Effector memory CD8-positive, alpha-beta T cell (primary cell): ENCODE data around the gene MYO16.

Experiments used
- ATAC-seq: fragments of 150-1000 bp; cut with Tn5 transposase; replicated peaks from 2 replicates; pipeline ENCODE4 v1.10.0; 2021; ENCODE audit warnings: mild to moderate bottlenecking, moderate library complexity
- DNase-seq, 3 experiments: peaks; one replicate each; pipeline ENCODE4 v3.0.0; 2021
- H3K27ac Mint-ChIP-seq, 2 donors: one replicate each; pipeline ENCODE4 v1.8.0; 2022; ENCODE audit warnings: mild to moderate bottlenecking in 2 of 2, mixed read lengths in 2 of 2, moderate library complexity in 2 of 2
- H3K27me3 Mint-ChIP-seq, 2 donors: one replicate each; pipeline ENCODE4 v1.8.0; 2022; ENCODE audit warnings: mixed read lengths in 2 of 2
- H3K36me3 Mint-ChIP-seq: one replicate; pipeline ENCODE4 v1.8.0; 2022; ENCODE audit warnings: mild to moderate bottlenecking, moderate library complexity, mixed read lengths; ENCODE audit not compliant: insufficient read depth
- H3K4me1 Mint-ChIP-seq, 2 donors: one replicate each; pipeline ENCODE4 v1.8.0; 2022; ENCODE audit warnings: low read depth in 2 of 2, mixed read lengths in 2 of 2
- H3K4me3 Mint-ChIP-seq, 2 donors: one replicate each; pipeline ENCODE4 v1.8.0; 2022; ENCODE audit warnings: mild to moderate bottlenecking in 2 of 2, mixed read lengths in 2 of 2, moderate library complexity in 2 of 2
- H3K9me3 Mint-ChIP-seq, 2 donors: one replicate each; pipeline ENCODE4 v1.8.0; 2022; ENCODE audit warnings: mixed read lengths in 2 of 2

MYO16 gene

DNA sequence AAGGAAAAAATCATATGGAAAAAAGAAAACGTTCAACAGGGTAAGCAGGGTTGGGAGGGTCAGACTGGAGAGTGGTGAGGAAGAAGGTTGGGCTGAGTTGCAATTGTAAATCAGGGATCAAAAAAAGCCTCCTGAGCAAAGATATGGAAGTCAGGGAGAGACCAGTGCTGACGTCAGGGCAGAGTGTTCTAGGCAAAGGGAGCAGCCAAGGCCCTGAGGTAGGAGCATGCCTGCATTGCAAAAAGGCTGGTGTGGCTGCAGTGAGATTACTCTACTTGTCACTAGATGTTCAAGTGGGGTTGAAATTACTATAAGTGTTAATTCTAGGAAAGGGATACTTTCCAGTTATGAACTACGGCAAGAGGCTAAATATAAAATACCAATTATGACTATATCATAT lies 562.0 kb downstream of the MYO16 start:
- peaks cover 5 to 12% of the 10 kb centered on the region in 2 donors for H3K9me3 Mint-ChIP-seq
- no peaks in the 10 kb centered on the region for H3K4me1 Mint-ChIP-seq
- H3K27me3 Mint-ChIP-seq = no peaks in the 10 kb centered on the region
- no peak for ATAC-seq
- H3K36me3 Mint-ChIP-seq = no peaks in the 10 kb centered on the region
- H3K4me3 Mint-ChIP-seq = no peak overlapping the region
- H3K27ac Mint-ChIP-seq = no peak overlapping the region
- no peak for DNase-seq

GRCh38 chr13:109192306-109192705 lies 562.9 kb downstream of the MYO16 start:
- Mint-ChIP-seq H3K4me3 (no peak overlapping the region), H3K27ac (no peak overlapping the region), H3K27me3 (no peaks in the 10 kb centered on the region), H3K9me3 (peaks cover 5 to 12% of the 10 kb centered on the region in 2 donors), H3K4me1 (no peaks in the 10 kb centered on the region), H3K36me3 (no peaks in the 10 kb centered on the region)
- DNase-seq (no peak), ATAC-seq (no peak)

DNA sequence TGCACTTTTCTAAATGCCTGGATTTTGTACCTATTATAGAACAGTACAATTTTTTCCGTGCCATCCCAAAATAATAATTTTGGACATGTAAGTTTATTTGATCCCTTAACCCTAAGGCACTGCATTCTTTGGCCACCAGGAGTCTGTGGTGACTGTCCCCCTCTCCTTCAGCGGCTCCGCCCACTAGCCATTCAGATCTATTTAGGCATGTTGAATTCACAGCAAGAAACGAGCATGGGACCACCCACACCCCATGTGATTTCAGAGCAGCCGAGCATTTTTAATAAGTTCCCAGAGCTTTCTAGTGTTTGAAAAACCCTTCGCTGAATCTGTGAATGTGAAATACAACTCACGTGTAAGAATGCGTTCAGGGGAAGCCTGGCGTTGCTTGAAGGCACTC lies 567.5 kb downstream of the MYO16 start:
- no peaks in the 10 kb centered on the region for H3K4me1 Mint-ChIP-seq
- no peaks in the 10 kb centered on the region for H3K36me3 Mint-ChIP-seq

DNA sequence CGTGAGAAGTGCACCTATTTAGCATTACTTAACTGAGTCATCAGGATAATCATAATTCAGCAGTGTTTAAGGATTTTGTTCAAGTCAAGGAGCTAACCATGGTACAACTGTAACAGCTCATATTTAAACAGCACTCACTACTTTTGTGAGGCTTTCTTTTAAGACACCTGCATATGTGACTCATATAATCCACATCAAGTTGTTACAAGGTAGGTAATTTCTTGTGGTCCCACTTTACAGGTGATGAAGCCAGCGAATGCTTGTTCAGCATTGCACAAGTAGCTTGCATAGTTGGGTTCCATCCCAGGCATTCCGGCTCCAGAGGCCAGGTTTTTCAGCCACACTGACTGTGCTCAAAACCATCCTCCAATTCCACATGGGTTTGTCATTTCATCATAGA lies 569.2 kb downstream of the MYO16 start:
- H3K4me3 Mint-ChIP-seq = no peak overlapping the region
- H3K9me3 Mint-ChIP-seq = peaks cover 6% of the 10 kb centered on the region in 2 donors
- DNase-seq = no peak
- H3K4me1 Mint-ChIP-seq = no peaks in the 10 kb centered on the region
- H3K27ac Mint-ChIP-seq = no peak overlapping the region
- no peak for ATAC-seq
- H3K36me3 Mint-ChIP-seq = no peaks in the 10 kb centered on the region
- no peaks in the 10 kb centered on the region for H3K27me3 Mint-ChIP-seq

More for the DNA sequence above, 567.5 kb downstream of the MYO16 start:
- Mint-ChIP-seq H3K4me3 (no peak overlapping the region), H3K27ac (no peak overlapping the region), H3K27me3 (no peaks in the 10 kb centered on the region), H3K9me3 (peaks cover 6% of the 10 kb centered on the region in 2 donors)
- no peak for DNase-seq
- no peak for ATAC-seq

- no peak overlapping the region for H3K27ac Mint-ChIP-seq
- ATAC-seq (no peak), DNase-seq (no peak)
- H3K9me3 Mint-ChIP-seq = peaks cover 5 to 6% of the 10 kb centered on the region in 2 donors
- H3K4me3 Mint-ChIP-seq = no peak overlapping the region
- no peaks in the 10 kb centered on the region for H3K36me3 Mint-ChIP-seq
- no peaks in the 10 kb centered on the region for H3K4me1 Mint-ChIP-seq
- H3K27me3 Mint-ChIP-seq = no peaks in the 10 kb centered on the region
These were observed 569.9 kb downstream of the MYO16 start for GRCh38 chr13:109199280-109199679.

GRCh38 chr13:109200556-109200955 lies 571.1 kb downstream of the MYO16 start:
- H3K4me3 Mint-ChIP-seq = no peak overlapping the region
- no peaks in the 10 kb centered on the region for H3K4me1 Mint-ChIP-seq
- H3K27ac Mint-ChIP-seq = no peak overlapping the region
- no peak for DNase-seq
- H3K36me3 Mint-ChIP-seq = no peaks in the 10 kb centered on the region
- H3K27me3 Mint-ChIP-seq = no peaks in the 10 kb centered on the region
- peaks cover 6 to 7% of the 10 kb centered on the region in 2 donors for H3K9me3 Mint-ChIP-seq
- no peak for ATAC-seq

DNA sequence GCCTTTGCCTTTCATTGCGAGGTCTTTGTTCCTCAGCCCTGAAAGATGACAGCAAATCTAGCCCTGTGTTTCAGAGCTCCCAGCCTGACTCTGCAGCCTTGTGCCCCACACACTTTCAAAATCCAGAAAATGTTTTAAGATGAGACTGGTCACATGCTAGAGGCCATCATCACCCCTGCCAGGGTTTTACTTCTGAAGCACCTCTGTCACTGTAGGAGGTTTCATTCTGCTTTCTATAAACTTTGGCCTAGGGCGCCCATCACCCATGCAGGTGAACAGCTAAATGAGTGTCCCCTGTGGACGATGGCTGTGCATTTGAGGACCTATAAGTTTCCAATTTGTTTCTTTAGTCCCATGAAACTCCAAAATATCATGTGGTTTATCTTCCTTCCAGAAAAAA lies 574.2 kb downstream of the MYO16 start:
- no peak for DNase-seq
- no peak for ATAC-seq

DNA sequence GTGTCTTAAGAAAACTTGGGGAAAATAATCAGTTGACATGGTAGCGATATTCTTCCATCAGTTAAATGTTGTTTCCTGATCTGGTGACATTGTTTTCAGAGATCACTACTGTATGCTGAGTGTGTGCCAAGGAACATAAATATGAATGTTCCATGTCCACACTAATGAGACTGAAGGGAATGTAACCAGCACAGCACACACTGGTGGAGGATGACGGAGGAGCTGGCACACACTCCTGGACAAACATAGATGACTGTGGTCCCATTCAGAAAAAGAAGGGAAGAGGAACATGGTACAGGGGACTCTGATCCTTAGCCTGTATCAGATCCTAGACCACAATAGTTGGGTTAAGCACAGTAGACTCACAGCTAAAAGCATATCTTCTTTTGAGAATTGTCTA lies 574.8 kb downstream of the MYO16 start:
- no peak overlapping the region for H3K27ac Mint-ChIP-seq
- H3K9me3 Mint-ChIP-seq = peaks cover 5 to 6% of the 10 kb centered on the region in 2 donors
- no peaks in the 10 kb centered on the region for H3K36me3 Mint-ChIP-seq
- H3K4me3 Mint-ChIP-seq = no peak overlapping the region
- ATAC-seq (no peak), DNase-seq (no peak)
- H3K4me1 Mint-ChIP-seq = no peaks in the 10 kb centered on the region
- no peaks in the 10 kb centered on the region for H3K27me3 Mint-ChIP-seq

More for the DNA sequence above, 574.2 kb downstream of the MYO16 start:
- H3K9me3 Mint-ChIP-seq = peaks cover 5 to 6% of the 10 kb centered on the region in 2 donors
- no peak overlapping the region for H3K4me3 Mint-ChIP-seq
- no peaks in the 10 kb centered on the region for H3K4me1 Mint-ChIP-seq
- no peak overlapping the region for H3K27ac Mint-ChIP-seq
- H3K27me3 Mint-ChIP-seq = no peaks in the 10 kb centered on the region
- no peaks in the 10 kb centered on the region for H3K36me3 Mint-ChIP-seq

GRCh38 chr13:109204657-109205056 lies 575.2 kb downstream of the MYO16 start:
- H3K4me3 Mint-ChIP-seq = no peak overlapping the region
- peaks cover 5 to 6% of the 10 kb centered on the region in 2 donors for H3K9me3 Mint-ChIP-seq
- DNase-seq (no peak), ATAC-seq (no peak)
- H3K27ac Mint-ChIP-seq = no peak overlapping the region
- no peaks in the 10 kb centered on the region for H3K36me3 Mint-ChIP-seq
- no peaks in the 10 kb centered on the region for H3K27me3 Mint-ChIP-seq
- no peaks in the 10 kb centered on the region for H3K4me1 Mint-ChIP-seq

GRCh38 chr13:109205315-109205714 lies 575.9 kb downstream of the MYO16 start:
- H3K9me3 Mint-ChIP-seq = peaks cover 5 to 6% of the 10 kb centered on the region in 2 donors
- no peak for ATAC-seq
- no peaks in the 10 kb centered on the region for H3K36me3 Mint-ChIP-seq

GRCh38 chr13:109206616-109207015 lies 577.2 kb downstream of the MYO16 start:
- ATAC-seq (no peak), DNase-seq (no peak)
- H3K27ac Mint-ChIP-seq = no peak overlapping the region
- no peaks in the 10 kb centered on the region for H3K36me3 Mint-ChIP-seq
- no peaks in the 10 kb centered on the region for H3K27me3 Mint-ChIP-seq
- H3K4me3 Mint-ChIP-seq = no peak overlapping the region
- no peaks in the 10 kb centered on the region for H3K4me1 Mint-ChIP-seq
- peaks cover 0 to 7% of the 10 kb centered on the region in 2 donors for H3K9me3 Mint-ChIP-seq

More at GRCh38 chr13:109205315-109205714, 575.9 kb downstream of the MYO16 start:
- Mint-ChIP-seq H3K4me1 (no peaks in the 10 kb centered on the region), H3K4me3 (no peak overlapping the region), H3K27me3 (no peaks in the 10 kb centered on the region), H3K27ac (no peak overlapping the region)
- no peak for DNase-seq

DNA sequence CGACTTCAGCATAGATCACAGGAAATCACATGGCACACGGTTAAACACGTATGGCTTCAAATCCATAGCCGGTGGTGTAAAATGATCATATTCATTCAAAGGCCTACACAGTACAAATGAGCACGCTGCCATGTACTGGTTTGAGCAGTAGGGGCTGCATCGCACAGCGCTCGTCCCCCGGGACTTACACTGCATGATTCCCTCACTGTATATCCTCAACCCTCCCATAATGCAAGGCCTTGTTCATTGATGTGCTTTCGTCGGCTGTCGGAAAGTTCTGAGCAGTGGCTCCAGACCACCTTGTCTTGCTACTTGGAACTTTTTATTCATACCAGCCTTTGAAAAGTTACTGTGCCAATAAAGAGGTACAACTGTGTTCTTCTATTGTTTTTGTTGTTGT lies 578.2 kb downstream of the MYO16 start:
- H3K27me3 Mint-ChIP-seq = no peaks in the 10 kb centered on the region
- no peak overlapping the region for H3K27ac Mint-ChIP-seq
- no peak for DNase-seq
- H3K4me3 Mint-ChIP-seq = no peak overlapping the region
- no peaks in the 10 kb centered on the region for H3K4me1 Mint-ChIP-seq
- no peaks in the 10 kb centered on the region for H3K36me3 Mint-ChIP-seq
- peaks cover 0 to 4% of the 10 kb centered on the region in 2 donors for H3K9me3 Mint-ChIP-seq
- ATAC-seq = no peak

DNA sequence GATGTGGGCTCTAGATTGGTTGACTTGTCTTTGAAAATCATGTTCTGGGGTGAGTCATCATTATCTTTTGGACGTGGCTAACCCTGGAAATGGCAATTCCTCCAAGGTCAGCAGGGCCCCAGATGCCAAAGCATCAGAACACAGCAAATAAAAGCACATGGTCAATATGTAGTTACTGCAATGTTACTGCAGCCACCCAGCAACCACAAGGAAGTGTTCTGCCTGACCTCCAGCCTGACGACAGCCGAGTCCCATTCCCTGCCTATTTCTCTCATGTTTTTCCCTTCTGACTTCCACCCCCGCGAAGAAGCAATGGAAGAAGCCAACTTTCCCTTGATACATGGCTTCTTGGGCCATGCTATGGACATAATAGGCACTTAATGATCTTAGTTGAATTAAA lies 579.1 kb downstream of the MYO16 start:
- no peak for ATAC-seq
- Mint-ChIP-seq H3K36me3 (no peaks in the 10 kb centered on the region), H3K4me3 (no peak overlapping the region), H3K4me1 (no peaks in the 10 kb centered on the region), H3K27me3 (no peaks in the 10 kb centered on the region), H3K27ac (no peak overlapping the region), H3K9me3 (peaks cover 0 to 4% of the 10 kb centered on the region in 2 donors)
- DNase-seq = no peak

DNA sequence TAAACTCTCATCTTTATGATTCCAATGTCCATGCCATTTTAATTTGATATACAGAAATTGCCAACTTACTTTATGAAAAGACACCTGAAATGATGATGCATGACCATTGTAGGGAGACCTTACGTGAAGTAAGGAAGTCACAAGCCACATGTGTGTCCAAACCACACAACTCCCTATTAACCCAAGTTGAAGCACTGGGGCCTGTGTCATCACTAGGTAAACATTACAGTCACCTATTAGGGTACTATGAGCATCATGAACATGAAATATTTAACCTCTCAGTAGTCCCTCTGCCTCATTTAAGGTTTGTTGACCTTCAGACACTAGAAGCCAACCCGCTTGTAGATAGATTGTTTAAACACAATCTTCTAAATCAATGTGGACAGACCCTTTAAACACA lies 580.1 kb downstream of the MYO16 start:
- DNase-seq (no peak), ATAC-seq (no peak)
- Mint-ChIP-seq H3K4me1 (no peaks in the 10 kb centered on the region), H3K4me3 (no peak overlapping the region), H3K9me3 (peaks cover 0 to 4% of the 10 kb centered on the region in 2 donors), H3K27ac (no peak overlapping the region), H3K27me3 (no peaks in the 10 kb centered on the region), H3K36me3 (no peaks in the 10 kb centered on the region)

DNA sequence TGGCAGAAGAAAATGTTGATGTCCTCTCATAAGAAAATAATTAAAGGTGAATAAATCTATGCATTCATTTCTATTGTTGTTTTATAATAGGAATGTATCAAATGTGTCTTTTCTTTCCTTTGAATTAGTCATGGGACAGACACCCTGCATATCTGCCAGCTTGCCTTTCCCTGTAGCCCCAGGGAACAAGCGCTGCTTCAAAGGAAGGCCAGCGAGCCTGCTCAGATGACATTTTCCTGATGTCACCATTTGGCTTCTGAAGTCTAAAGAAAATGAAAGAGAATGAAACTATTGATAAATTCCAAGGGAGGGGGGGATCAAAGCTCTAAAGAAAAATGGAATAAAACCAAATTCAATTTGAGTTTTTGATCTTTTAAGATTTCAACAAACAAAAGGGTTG lies 582.2 kb downstream of the MYO16 start:
- peaks cover 0 to 2% of the 10 kb centered on the region in 2 donors for H3K9me3 Mint-ChIP-seq
- no peaks in the 10 kb centered on the region for H3K27me3 Mint-ChIP-seq
- no peak overlapping the region for H3K27ac Mint-ChIP-seq
- no peaks in the 10 kb centered on the region for H3K36me3 Mint-ChIP-seq
- no peaks in the 10 kb centered on the region for H3K4me1 Mint-ChIP-seq
- ATAC-seq (no peak), DNase-seq (no peak)
- H3K4me3 Mint-ChIP-seq = no peak overlapping the region
